Measurements from ENCODE around the gene CCBE1.

GRCh38 chr18:59592624-59593023, 104.6 kb downstream of the CCBE1 start:
- TF ChIP-seq SUZ12 (IDR thresholded peaks at IDR 0.05; ENCODE audit: extremely low read depth, insufficient read depth, insufficient read length) (no peak), ZNF274 (IDR thresholded peaks at IDR 0.05; ENCODE audit: low read depth, low read length) (no peak), YY1 (IDR thresholded peaks at IDR 0.05; ENCODE audit: insufficient read depth, insufficient read length) (no peak)

Data from NT2/D1 (cell line).